Progenitor cell of endocrine pancreas (in vitro differentiated cells): ENCODE data around the gene CZIB. TPM values are rescaled to one million over a fixed set of nuclear protein-coding genes. Genes with fewer than 3 reads are reported as not detected.

Experiments used
- DNase-seq: peaks from one replicate; pipeline ENCODE4 v3.0.0; 2021; ENCODE audit warnings: low spot score; ENCODE audit not compliant: unreplicated experiment
- H3K27ac Mint-ChIP-seq: 2 replicates; pipeline ENCODE4 v1.8.0; 2021; ENCODE audit warnings: mild to moderate bottlenecking, moderate library complexity, mixed read lengths
- H3K27me3 Mint-ChIP-seq: 2 replicates; pipeline ENCODE4 v1.8.0; 2021; ENCODE audit warnings: mixed read lengths
- H3K36me3 Mint-ChIP-seq: 2 replicates; pipeline ENCODE4 v1.8.0; 2022; ENCODE audit warnings: mixed read lengths; ENCODE audit not compliant: insufficient read depth
- H3K4me1 Mint-ChIP-seq: 2 replicates; pipeline ENCODE4 v1.8.0; 2021; ENCODE audit warnings: low read depth, mixed read lengths
- H3K4me3 Mint-ChIP-seq: 2 replicates; pipeline ENCODE4 v1.8.0; 2021; ENCODE audit warnings: low read depth, mild to moderate bottlenecking, moderate library complexity, mixed read lengths
- H3K9me3 Mint-ChIP-seq: 2 replicates; pipeline ENCODE4 v1.8.0; 2021; ENCODE audit warnings: low read depth, mixed read lengths
- total RNA-seq: library from RNA; stranded (reverse); gene quantifications from 2 replicates; pipeline ENCODE4 v1.2.1, GENCODE V29; 2021
- TF ChIP-seq, protein P1 (sequence below): fragments of 200-600 bp; sonication (generic); IDR thresholded peaks from one replicate; pipeline ENCODE4 v1.5.0; 2021; ENCODE audit warnings: antibody characterized with exemption, mild to moderate bottlenecking; ENCODE audit not compliant: unreplicated experiment

CZIB gene
- total RNA-seq, 1 donor from 2014 or later, result 61.0 TPM

- DNase-seq, result no peak
- H3K9me3 Mint-ChIP-seq, result no peaks in the 10 kb centered on the region
- H3K27me3 Mint-ChIP-seq, result no peaks in the 10 kb centered on the region
- no peaks in the 10 kb centered on the region for H3K36me3 Mint-ChIP-seq
- peak overlapping the region; percentile 56 for H3K27ac Mint-ChIP-seq
- H3K4me3 Mint-ChIP-seq, result no peak overlapping the region
- TF ChIP-seq, protein P1, sequence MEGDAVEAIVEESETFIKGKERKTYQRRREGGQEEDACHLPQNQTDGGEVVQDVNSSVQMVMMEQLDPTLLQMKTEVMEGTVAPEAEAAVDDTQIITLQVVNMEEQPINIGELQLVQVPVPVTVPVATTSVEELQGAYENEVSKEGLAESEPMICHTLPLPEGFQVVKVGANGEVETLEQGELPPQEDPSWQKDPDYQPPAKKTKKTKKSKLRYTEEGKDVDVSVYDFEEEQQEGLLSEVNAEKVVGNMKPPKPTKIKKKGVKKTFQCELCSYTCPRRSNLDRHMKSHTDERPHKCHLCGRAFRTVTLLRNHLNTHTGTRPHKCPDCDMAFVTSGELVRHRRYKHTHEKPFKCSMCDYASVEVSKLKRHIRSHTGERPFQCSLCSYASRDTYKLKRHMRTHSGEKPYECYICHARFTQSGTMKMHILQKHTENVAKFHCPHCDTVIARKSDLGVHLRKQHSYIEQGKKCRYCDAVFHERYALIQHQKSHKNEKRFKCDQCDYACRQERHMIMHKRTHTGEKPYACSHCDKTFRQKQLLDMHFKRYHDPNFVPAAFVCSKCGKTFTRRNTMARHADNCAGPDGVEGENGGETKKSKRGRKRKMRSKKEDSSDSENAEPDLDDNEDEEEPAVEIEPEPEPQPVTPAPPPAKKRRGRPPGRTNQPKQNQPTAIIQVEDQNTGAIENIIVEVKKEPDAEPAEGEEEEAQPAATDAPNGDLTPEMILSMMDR, result no peak
- H3K4me1 Mint-ChIP-seq, result peaks cover 15% of the 10 kb centered on the region
Measured at GRCh38 chr1:53249706-53250105, 29.3 kb upstream of the CZIB start.

GRCh38 chr1:53246261-53247134 is 26.1 kb upstream of the CZIB start:
- Mint-ChIP-seq H3K4me1 (peaks cover 15% of the 10 kb centered on the region), H3K9me3 (no peaks in the 10 kb centered on the region), H3K27ac (no peak overlapping the region), H3K27me3 (peaks cover 7% of the 10 kb centered on the region), H3K4me3 (no peak overlapping the region), H3K36me3 (no peaks in the 10 kb centered on the region)
- no peak for DNase-seq
- TF ChIP-seq, protein P1, result no peak

GRCh38 chr1:53244141-53244540 is 23.7 kb upstream of the CZIB start:
- Mint-ChIP-seq H3K4me1 (peaks cover 3% of the 10 kb centered on the region), H3K27ac (no peak overlapping the region), H3K36me3 (no peaks in the 10 kb centered on the region), H3K27me3 (peaks cover 16% of the 10 kb centered on the region), H3K4me3 (no peak overlapping the region), H3K9me3 (no peaks in the 10 kb centered on the region)
- no peak for DNase-seq
- TF ChIP-seq, protein P1, result no peak

- H3K27ac Mint-ChIP-seq, result no peak overlapping the region
- no peak overlapping the region for H3K4me3 Mint-ChIP-seq
- TF ChIP-seq, protein P1, result no peak
- no peak for DNase-seq
- H3K36me3 Mint-ChIP-seq, result no peaks in the 10 kb centered on the region
- peaks cover 16% of the 10 kb centered on the region for H3K27me3 Mint-ChIP-seq
- H3K4me1 Mint-ChIP-seq, result peaks cover 12% of the 10 kb centered on the region
- H3K9me3 Mint-ChIP-seq, result no peaks in the 10 kb centered on the region
Measured at GRCh38 chr1:53242381-53242780, 21.9 kb upstream of the CZIB start.

- H3K27ac Mint-ChIP-seq, result no peak overlapping the region
- H3K27me3 Mint-ChIP-seq, result peaks cover 16% of the 10 kb centered on the region
- peaks cover 12% of the 10 kb centered on the region for H3K4me1 Mint-ChIP-seq
- no peak overlapping the region for H3K4me3 Mint-ChIP-seq
- DNase-seq, result no peak
- no peaks in the 10 kb centered on the region for H3K36me3 Mint-ChIP-seq
- TF ChIP-seq, protein P1, result no peak
- H3K9me3 Mint-ChIP-seq, result no peaks in the 10 kb centered on the region
Measured at GRCh38 chr1:53241828-53242227, 21.4 kb upstream of the CZIB start.
